Renal cortex interstitium (tissue), 11 donors: ENCODE results near the gene RNF32. TPM values are rescaled to one million over a fixed set of nuclear protein-coding genes. Genes with fewer than 3 reads are reported as not detected.
"Not testable (repeated sequence)": the region's sequence is repeated elsewhere in the genome, so short reads cannot be mapped to it uniquely, and the experiment has no call there.

Source experiments
- DNase-seq, 11 donors: peaks; one replicate each; pipeline ENCODE4 v3.0.0-alpha.2; 2013; ENCODE audit warnings: low read depth in 9 of 11, low spot score in 4 of 11; ENCODE audit errors: extremely low read depth in 1 of 11
- polyA plus RNA-seq, 3 donors: library from polyadenylated mRNA; unstranded; fragments of 120-200 nt; gene quantifications; one replicate each; pipeline ENCODE4 v1.2.1, GENCODE V29; 2013; ENCODE audit not compliant: insufficient read length in 3 of 3

Gene RNF32
- polyA plus RNA-seq, 3 donors, result 2.7 to 3.7 (median 2.9) TPM

GRCh38 chr7:156637093-156637492, 3.5 kb upstream of the RNF32 start:
- not testable (repeated sequence) for DNase-seq

GRCh38 chr7:156638443-156639077, 2.0 kb upstream of the RNF32 start:
- no peak for DNase-seq

- no peak for DNase-seq
Observed at GRCh38 chr7:156639426-156640256, 933 bp upstream of the RNF32 start.

DNA sequence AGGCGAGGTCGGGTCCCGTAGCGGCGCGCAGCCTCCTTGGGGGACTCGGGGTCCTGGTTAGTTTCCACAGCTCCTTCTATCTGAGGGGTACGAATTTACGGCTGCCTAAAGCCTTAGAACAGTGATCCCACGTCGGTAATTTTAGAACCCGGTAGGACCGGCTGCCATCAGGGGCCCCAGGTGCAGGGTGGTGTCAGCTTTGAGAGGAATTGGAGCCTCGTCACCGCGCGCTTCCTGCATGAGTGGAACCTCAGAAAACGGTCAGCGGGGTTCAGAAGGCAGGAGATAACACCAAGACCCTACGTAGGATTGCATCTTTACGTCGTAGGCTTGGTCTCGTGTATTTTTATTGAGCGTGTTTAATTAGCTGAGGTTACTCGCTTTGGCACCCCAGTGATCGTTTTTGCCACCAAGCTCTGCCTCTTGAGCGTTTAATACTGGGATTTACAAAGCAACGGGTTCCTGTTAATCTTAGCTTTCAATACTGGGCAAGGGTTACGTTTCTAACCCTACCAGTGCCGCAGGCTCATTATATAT, 443 bp downstream of the RNF32 start:
- DNase-seq, result peak in 2 of 11 donors; percentile 27 to 46

GRCh38 chr7:156642306-156643045, 1.9 kb downstream of the RNF32 start:
- DNase-seq, result no peak

DNA sequence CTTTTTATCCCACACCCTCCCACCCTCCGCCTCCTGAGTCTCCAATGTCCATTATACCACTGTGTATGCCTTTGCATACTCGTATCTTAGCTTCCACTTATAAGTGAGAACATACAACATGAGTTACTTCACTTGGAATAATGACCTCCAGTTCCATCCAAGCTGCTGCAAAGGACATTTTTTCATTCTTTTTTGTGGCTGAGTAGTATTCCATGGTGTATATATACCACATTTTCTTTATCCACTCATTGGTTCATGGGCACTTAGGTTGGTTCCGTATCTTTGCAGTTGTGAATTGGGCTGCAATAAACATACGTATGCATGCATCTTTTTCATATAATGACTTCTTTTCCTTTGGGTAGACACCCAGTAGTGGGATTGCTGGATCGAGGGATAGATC, 6.8 kb downstream of the RNF32 start:
- not testable (repeated sequence) for DNase-seq

GRCh38 chr7:156650042-156650441, 9.5 kb downstream of the RNF32 start:
- peak in 2 of 11 donors; percentile 13 to 44 for DNase-seq

DNA sequence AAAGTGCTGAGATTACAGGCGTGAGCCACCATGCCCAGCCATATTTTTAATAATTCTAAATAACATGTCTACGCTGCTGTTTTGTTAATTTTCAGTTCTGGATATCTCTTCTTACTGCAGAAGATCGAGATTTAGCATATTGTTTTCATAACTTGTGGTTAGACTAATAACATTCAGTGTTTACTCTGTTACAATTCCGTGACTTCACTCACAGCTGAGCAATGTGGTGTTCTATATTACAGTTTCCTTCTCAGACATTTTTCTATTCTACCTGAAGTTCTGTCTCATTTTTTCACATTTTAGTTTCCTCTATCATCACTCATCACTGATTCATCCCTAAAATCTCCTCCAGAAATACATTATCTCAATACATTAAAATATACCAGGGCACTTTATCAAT, 10.9 kb downstream of the RNF32 start:
- DNase-seq, result no peak

DNA sequence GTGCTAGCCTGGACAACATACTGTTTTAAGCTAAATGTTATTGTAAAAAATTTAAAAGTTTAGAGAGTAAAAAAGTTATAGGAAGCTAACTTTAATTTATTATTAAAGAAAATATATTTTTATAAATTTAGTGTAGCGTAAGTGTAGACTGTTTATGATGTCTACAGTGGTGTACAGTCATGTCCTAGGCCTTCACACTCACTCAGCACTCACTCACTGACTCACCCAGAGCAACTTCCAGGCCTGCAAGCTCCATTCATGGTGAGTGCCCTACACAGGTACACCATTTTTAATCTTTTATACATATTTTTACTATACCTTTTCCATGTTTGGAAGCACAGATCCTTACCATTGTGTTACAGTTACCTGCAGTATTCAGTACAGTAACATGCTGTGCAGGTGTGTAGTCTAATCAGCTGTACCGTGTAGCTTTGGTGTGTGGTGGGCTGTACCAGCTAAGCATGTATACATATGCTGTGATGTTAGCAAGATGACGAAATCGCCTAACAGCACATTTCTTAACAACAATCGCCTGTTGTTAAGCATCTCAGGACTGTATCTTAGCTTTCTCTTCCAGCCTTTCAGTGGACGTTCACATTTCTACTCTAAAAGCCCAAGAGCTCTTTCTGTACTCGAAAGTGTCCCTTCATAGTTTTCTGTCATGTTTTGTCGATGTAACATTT, 12.5 kb downstream of the RNF32 start:
- no peak for DNase-seq

DNA sequence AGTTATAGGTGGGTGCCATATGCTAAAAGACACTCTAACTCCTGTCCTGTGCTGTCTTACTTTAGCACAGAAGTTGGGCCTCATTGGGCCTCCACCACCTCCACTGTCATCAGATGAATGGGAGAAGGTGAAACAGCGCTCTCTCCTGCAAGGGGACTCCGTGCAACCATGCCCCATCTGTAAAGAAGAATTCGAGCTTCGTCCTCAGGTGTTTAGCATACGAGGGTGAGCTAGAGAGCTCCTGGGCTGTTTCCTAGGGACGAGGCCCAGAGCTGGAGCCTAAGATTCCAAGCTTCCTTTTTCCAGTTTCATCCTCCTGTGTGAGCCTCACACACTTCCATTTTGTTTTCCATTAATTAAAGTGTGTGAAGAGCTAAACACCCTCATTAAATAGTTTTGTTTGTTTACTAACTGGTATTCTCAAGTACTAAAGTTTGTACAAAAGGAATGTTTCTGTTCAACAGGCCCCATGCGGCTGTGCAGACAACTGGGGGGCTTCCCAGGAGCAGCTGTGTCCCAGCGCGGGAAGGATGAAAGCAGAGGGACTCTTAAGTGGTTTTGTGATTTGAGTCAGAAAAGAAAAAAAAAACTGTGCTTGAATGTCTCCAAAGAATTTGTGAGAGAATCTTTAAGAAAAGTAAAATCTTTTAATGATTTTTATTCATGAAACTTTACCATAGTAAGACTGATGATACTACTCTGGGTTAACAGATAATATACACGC, 14.1 kb downstream of the RNF32 start:
- DNase-seq, result no peak

DNA sequence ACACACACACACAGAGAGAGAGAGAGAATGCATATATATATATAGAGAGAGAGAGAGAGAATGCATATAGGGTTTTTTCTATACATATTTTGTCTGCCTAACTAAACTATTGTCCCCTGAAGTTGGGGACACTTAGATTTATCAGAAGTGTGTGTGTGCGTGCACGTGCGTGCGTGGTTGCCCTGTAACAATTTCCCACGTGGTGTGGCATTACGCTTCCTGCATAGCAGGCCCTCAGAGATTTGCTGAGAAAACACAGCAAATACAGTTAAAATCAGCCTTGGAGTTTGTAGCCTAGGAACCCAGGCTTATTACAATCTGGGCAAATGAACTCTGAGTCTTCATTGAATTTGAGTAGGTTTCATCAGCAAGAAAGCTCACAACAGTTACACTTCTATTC, 14.7 kb downstream of the RNF32 start:
- no peak for DNase-seq

DNA sequence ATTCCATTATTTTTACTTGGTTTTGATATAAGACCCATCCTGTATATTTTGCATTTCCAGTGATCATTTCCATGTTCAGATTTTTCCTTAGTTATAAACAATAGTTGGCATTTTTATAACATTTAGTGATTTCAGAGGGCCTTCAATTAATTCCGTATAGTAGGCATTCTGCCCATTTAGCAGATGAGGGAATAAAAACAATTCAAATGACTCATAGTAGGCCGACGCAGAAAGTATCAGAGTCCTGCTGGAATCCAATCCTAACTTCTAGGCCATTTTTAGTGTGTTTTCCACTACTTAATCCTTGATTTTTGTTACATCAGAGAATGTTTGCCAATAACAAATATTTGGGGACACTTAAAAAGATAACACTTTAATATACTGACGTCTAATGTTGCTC, 15.4 kb downstream of the RNF32 start:
- no peak for DNase-seq

GRCh38 chr7:156656598-156656997, 16.0 kb downstream of the RNF32 start:
- no peak for DNase-seq

DNA sequence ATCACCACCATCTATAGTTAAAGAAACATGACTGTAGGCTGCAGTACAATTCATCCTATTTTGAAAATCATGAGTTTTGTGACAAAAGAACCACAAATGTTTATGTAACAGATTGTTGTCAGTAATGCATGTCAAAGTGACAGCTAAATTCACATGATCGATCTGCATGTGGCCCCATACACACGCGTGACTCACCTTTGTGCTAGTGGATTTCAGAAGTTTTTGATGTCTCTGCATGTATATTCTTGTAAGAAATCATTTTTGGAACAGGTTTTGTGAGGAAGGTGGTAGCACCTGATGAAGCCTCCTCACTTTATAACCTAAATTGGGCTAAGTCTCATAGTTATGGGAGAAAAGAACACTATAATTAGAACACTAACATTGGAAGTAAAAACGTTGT, 17.1 kb downstream of the RNF32 start:
- no peak for DNase-seq

GRCh38 chr7:156659203-156659602, 18.6 kb downstream of the RNF32 start:
- DNase-seq, result no peak

- no peak for DNase-seq
Observed at GRCh38 chr7:156659961-156660360, 19.4 kb downstream of the RNF32 start.

DNA sequence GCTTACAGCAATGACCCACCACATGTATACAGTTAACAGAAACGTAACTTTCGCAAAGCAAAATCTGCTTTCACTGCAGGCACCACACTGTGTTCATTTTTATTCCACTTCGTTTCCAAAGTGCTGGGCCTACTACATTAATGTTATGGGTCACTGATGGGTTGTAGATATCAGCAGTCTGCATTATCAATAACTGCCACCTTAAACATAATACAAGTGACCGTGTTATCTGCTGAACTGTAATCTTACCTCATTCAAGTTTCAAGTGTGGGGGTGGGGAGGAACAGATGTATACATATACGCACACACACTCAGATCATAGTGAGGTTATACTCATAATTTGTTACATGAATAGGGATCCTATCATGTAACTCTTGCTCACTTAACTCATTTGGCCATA, 21.1 kb downstream of the RNF32 start:
- no peak for DNase-seq

DNA sequence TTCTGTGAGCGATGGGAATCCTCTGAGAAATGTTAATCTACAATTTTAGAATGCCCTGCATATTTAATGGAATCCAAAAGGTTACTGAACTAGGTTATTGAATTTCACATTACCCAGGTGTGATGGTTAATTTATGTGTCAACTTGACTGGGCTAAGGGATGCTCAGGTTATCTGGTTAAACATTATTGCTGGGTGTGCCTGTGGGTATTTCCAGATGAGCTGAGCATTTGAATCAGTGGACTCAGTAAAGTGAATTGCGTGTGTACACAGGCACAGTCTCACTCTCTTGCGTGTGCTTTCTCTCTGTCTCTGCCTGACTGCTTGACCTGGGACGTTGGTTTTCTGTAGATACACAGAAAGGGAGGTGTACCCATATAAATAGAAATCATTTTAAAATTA, 21.7 kb downstream of the RNF32 start:
- no peak for DNase-seq

DNA sequence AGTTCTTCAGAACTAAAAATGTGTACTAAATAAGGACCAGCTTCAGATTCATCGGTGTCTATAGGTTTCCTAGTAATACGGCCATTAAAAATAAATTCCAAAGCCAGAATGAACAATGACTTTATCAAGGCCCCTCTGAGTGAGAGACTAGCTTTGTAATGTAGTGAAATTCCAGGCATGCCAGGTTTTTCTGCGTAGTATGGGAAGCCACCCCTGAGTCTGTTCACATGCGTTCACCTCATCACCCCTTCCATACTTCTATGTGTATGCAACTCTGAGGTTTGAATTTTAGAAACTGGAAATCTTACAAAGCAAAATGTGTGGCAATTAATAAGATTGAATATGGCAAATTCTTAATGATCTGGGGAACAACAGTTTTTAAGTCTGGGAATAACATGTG, 24.5 kb downstream of the RNF32 start:
- DNase-seq, result no peak
